ENCODE data around the gene PSMA3.

Gene PSMA3

DNA sequence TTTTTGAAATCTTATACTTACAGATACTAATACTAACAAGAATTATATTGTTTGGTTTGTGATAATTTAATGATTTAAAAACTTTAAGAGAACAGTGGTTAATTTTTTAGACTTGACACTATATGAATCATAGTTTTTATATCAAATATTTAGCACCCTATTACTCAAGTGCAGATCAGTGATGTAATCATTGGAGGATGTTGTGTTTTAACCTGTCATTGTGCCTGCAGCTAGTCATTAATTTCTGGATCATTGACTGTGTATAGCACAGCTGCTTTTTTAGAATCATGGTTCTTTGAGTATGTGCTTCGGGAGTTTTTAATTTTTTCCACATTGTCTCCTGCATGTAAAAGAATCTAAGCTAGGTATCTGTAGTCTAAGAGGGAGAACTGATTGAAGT lies 71.0 kb downstream of the PSMA3 start:
- no peak for DNase-seq (ENCODE audit: low read depth)
- no peak overlapping the region for H3K4me3 ChIP-seq (ENCODE audit: low read depth, low read length)
- TF ChIP-seq, protein P1, sequence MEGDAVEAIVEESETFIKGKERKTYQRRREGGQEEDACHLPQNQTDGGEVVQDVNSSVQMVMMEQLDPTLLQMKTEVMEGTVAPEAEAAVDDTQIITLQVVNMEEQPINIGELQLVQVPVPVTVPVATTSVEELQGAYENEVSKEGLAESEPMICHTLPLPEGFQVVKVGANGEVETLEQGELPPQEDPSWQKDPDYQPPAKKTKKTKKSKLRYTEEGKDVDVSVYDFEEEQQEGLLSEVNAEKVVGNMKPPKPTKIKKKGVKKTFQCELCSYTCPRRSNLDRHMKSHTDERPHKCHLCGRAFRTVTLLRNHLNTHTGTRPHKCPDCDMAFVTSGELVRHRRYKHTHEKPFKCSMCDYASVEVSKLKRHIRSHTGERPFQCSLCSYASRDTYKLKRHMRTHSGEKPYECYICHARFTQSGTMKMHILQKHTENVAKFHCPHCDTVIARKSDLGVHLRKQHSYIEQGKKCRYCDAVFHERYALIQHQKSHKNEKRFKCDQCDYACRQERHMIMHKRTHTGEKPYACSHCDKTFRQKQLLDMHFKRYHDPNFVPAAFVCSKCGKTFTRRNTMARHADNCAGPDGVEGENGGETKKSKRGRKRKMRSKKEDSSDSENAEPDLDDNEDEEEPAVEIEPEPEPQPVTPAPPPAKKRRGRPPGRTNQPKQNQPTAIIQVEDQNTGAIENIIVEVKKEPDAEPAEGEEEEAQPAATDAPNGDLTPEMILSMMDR (conservative IDR thresholded peaks at IDR 0.05; ENCODE audit: low read depth, low read length), result no peak
